Glomerular endothelial cell (primary cell): ENCODE data around the gene RASL11A. TPM values are rescaled to one million over a fixed set of nuclear protein-coding genes. Genes with fewer than 3 reads are reported as not detected.
"Not testable (repeated sequence)": the region's sequence is repeated elsewhere in the genome, so short reads cannot be mapped to it uniquely, and the experiment has no call there.

Source experiments
- DNase-seq: peaks from one replicate; pipeline ENCODE4 v3.0.0-alpha.2; 2011; ENCODE audit warnings: low read depth, low spot score; ENCODE audit errors: extremely low read depth
- total RNA-seq: library from RNA; depleted of rRNA; stranded (reverse); fragments of >200 nt; gene quantifications from 2 replicates; pipeline ENCODE4 v1.2.3, GENCODE V29; 2015

The RASL11A gene
- total RNA-seq, 1 donor from 2014 or later = 2.1 TPM

DNA sequence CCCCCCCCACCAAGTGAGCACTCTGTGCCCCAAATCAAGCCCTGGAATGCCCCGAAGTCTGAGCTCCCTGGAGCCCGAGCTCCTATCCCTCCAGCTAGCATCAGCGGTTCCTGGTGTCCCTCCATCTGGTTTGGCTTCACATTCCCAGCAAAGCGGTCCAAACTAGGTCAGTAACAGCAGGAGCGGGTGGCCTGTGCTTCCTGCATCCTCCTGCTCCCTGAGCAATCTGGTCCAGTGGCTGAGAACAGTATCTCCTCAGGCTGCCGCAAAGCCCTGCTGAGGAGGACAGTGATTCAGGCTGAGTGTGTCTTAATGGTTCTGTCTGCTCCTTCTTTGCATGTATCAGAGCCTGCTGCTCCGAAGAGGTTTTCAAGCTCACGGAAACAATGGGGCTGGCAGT, 25.9 kb downstream of the RASL11A start:
- DNase-seq = no peak

DNA sequence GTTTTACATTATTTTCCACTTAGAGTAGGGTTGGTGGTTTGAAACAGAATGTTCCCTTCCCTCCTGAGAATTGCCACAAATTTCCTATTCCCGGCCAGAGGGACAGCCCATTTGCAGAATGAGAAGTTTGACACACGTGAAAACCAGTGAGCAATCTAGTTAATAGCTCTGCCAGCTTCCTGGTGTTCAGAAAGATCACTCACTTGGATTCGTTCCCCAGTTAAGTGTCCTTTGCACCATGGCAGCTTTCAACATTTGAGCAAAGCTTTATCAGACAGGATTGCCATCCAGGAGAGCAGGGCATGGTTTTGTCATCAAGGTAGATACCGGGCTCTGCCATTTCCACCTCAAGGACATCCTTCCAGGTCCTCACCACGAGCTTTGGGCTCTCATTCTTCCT, 28.2 kb downstream of the RASL11A start:
- no peak for DNase-seq

DNA sequence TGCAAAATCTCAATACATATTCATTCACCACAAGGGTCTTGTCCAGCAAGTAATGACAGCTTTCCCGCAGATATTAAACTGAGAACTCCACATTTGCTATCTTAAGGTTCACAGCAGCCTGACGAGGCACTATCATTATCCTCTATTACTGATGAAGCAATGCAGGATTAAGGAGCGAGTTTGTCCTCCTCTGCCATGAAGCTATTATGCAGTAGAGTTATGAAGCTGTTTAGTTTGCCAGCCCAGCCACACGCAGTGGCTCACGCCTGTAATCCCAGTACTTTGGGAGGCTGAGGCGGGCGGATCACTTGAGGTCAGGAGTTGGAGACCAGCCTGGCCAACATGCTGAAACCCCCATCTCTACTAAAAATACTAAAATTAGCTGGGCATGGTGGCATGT, 29.8 kb downstream of the RASL11A start:
- not testable (repeated sequence) for DNase-seq

DNA sequence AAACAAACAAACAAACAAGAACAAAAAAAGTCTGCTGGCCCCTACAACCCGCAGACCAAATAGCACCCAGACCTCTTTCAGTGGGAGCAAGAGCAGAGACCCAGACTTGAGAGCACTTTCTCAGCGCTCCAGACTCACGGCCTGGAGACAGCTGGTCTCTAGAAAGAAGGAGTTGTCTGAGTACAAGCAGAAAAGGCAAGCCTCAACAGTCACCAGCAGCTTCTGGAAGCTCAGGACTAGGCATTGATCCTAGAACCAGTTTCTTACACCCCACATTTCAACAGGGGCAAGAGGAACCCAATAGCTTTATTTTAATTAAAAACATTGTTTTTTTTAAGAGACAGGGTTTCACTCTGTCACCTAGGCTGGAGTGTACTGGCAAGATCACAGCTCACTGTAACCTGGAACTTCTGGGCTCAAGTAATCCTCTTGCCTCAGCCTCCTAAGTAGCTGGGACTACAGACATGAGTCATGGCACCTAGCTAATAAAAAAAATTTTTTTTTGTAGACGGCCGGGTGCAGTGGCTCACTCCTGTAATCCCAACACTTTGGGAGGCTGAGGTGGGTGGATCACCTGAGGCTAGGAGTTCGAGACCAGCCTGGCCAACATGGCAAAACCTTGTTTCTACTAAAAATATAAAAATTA, 30.4 kb downstream of the RASL11A start:
- no peak for DNase-seq

DNA sequence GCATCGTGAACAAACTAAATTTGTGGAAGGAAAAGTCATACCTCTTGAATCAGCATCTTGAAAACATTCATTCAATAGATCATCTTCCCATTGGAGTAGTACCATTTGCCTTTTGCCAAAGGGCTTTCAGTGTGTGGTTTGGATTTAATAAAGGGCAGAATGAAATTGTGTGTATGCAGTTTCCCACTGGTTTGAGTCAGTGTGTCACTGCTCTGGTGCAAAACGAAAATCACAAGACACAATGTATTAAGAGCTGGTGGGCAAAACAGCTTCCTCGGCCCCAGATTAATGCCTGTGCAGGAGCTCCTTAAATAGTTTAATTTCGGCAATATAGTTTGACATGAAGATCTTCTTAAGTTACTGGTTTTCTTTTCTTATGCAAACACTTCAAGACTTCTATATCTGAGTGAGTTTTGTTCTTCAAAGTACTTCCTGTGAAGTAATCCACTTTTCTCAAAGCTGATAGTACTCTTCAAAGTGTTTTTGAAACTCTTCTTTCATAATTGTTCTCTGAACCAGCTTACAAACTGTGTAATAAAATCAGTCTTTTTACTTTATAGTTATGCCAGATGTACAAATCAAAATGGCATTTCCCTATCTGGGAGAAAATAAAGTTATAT, 32.1 kb downstream of the RASL11A start:
- DNase-seq = no peak

DNA sequence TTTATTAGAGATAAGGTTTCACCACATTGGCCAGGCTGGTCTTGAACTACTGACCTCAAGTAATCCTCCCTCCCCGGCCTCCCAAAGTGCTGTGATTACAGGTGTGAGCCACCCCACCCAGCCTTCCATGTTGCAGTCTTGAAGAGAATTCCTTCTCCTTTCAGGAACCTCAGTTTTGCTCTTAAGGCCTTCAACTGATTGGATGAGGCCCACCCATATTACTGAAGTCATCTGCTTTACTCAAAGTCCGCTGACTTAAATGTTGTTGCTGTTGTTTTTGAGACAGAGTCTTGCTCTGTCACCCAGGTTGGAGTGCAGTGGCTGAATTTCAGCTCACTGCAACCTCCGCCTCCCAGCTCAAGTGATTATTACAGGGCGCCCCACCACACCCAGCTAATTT, 33.5 kb downstream of the RASL11A start:
- DNase-seq = no peak

DNA sequence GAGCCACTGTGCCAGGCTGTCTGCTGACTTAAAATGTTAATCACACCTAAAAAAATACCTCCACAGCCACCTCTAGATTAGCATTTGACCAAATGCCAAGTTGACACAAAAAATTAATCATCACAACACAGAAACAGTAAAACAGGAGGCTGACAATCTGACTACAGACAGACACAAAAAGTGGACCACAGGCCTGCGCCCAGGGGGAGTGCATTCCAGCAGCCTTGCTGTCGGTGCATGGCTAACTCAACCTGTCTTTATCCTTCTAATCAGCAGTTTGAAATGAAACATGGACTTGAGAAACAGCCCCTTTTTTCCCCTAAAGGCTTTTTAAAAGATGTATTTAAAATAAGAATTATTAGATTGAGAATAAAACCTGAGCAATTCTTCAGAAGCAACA, 34.0 kb downstream of the RASL11A start:
- DNase-seq = no peak

DNA sequence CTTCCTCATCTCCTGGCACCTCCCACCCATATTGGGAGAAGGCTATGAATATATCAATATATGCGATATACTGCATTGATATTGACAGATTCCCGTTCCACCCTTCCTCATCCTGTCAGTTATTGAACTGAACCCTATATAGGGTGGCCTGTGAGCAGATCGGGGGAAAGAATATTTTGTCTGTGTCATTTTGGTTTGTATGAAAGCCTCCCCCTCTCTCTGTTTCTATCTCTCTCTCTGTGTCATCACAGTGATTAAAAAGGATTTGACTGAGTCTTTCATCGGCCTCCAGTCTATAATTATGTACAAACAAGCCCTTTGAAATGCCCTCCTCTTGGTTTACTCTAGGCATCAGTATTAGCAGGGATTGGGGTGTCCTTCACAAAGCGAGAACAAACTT, 35.7 kb downstream of the RASL11A start:
- DNase-seq = no peak

DNA sequence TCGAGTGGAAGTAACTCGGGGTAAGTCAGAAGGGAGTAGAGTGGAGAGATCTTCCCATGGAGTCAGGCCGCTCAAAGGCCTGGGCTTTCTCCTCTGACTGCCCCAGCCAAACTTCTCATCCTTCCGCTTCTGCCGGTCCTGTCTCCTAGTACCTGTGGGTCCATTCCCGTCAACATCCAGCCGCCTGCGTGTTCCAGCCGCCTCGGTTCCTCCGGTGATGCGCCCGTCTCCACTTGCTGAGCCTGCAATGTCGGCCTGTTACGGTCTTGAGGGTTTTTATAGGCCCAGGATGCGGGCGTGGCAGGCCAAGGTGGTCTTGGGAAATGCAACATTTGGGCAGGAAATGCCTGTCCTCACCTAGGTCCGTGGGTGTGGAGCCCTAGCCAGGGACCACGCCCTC, 38.3 kb downstream of the RASL11A start:
- no peak for DNase-seq

DNA sequence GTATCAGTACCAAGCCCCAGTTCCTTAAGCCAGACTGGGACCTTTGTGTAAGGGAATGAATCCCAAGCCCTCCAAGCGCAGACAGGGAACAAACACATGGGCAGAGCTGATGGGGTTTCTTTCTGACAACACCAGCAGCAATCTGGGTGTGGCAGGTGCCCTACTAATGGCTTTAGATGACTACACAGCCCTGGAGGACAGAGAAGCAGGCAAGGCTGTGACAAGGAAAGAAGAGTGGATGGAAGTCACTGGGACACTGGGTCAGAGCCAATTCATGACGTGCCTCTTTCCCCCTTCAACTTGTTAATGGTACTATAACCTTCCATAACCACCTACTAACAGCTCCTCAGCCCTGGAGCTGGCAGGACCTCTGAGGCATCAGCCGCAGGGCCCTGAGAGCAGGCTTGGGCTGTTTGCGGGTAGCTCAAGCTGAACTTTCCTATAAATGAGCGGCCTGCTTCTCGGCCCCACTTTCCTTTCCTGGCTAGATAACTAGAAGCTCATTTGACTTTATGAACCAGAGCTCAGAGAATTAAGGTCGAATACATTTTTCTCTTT, 38.9 kb downstream of the RASL11A start:
- no peak for DNase-seq

DNA sequence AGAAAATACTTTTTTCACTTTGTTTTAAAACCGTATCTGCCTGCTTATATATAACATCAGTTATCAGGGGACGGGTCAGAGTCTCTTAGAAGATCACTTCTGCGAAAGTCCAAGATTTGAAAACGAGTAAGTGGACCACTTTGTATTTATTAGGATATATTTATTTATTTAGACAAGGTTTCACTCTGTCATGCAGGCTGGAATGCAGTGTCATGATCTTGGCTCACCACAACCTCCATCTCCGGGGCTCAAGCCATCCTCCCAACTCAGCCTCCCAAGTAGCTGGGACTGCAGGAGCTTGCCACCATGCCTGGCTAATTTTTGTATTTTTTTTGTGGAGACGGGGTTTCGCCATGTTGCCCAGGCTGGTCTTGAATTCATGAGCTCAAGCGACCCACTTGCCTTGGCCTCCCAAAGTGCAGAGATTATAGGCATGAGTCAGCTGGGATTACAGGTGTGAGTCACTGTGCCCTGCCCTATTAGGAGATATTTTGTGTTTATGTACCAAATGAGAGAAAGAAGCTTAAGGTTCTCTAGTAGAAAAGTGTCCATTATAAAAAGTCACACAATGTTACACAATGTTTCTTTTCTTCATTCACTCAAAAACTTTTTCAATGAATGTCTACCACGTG, 39.5 kb downstream of the RASL11A start:
- DNase-seq = no peak

DNA sequence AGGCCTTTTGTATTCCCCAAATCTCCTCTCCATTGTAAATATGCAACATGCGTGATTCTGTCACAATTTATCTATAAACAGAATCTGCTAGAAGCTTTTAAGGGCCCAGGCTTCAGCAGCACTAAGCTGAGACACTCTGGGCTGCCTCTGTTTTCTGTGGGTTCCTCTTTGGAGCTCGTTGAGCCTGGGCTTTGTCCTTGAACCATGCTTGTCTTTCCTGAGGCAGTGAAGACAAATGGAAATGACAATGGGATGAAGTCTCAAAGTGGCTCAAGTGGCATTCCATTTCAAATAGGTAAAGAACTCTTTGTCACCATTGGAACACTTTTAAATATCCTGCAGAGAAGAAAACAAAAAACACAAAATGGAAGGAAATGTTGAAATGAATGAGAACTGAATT, 40.3 kb downstream of the RASL11A start:
- DNase-seq = no peak

DNA sequence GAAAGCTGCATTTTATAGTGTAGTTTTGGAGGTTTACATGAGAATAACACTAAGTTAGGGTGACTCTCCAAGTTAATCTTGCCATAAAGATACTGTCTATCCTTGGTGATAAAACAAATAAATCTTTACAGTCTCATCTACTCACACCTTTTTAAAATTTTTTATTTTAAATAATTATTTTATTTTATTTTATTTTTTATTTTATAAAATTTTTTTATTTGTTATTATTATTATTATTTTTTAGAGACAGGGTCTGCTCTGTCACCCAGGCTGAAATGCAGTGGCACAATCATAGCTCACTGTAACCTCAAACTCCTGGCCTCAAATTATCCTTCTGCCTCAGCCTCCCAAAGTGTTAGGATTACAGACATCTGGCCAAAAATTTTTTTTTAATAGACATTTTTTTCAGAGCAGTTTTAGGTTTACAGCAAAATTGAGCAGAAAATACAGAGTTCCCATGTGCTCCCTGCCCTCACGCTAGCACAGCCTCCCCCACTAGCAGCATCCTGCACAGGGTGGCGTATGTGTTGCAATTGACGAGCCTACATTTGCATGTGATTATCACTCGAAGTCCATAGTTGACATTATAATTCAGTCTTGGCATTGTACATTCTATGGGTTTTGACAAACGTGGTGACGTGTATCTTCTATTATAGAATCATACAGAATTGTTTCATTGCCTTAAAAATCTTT, 41.0 kb downstream of the RASL11A start:
- no peak for DNase-seq

DNA sequence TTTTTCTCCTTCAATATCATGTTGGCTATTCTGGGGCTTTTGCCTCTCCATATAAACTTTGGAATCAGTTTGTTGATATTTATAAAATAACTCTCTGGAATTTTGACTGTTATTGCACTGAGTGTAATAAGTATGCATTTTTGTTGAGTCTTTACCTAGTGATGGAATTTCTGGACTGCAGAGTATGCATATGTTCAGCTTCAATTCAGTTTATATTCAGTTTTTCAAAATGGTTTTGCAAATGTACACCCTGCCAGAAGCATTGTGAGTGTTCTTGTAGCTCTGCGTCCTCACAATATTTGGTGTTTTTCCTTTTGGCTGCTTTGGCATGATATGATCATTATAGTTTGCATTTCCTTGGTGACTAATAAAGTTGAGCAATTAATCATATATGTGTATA, 43.1 kb downstream of the RASL11A start:
- no peak for DNase-seq

DNA sequence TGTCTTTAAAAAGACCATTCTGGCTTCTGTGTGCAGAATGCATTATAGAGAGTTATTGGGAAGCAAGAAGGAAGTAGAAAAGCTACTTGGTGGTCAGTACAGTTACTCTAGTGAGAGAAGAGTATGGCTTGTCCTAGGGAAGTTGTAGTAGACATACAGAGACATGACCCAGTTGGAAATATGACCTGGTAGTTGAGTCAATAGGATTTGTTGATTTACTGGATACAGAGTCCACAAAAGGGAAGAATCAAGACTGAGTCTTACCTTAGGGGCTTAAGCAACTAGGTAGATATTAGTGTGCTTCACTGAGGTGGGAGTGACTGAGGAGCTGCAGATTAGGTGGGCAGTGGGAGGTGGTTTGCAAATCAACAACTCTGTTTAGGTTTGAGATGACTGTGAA, 48.8 kb downstream of the RASL11A start:
- no peak for DNase-seq

DNA sequence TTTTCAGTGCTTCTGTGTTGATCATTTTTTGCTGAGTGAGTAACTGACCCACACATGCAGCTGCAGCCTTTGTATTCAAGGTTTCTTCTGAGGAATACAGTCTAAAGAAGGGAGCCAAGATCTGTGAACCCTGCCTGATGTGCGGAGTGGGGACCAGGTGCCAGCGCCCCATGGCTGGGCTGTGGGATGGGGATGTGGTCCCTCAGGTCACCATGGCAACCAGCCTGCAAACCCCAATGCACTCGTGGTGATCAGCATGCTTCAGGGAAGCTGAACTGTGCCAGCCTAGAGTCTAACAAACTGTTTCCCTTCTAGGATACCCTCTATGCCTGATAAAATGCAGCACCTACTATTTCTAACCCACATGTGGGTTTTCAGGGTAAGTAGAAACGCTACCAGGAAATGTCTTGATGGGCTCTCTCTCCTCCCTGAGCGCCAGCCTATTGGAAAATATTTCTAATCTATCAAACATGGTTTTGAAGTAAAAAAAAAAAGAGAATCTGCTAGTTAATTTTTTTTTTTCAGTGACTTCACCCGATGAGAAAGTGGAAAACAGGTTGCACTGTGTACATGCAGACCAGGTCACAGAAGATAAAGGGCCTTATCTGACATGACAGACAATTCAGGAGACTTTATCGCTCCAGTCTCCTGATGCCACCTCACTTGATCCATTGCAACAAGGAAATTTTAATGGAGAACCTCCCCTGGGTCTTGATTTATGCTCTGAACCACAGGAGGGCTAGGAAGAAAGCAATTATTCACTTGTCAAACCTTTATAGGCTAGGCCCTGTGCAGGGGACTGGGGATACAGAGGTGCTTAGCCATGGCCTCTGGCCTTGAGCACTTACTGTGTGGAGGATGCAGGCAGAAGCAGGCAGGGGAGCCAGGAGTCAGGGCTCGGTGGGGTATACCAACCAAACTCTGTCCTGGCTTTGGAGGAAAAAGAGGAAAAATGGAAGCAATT, 51.1 kb downstream of the RASL11A start:
- no peak for DNase-seq

DNA sequence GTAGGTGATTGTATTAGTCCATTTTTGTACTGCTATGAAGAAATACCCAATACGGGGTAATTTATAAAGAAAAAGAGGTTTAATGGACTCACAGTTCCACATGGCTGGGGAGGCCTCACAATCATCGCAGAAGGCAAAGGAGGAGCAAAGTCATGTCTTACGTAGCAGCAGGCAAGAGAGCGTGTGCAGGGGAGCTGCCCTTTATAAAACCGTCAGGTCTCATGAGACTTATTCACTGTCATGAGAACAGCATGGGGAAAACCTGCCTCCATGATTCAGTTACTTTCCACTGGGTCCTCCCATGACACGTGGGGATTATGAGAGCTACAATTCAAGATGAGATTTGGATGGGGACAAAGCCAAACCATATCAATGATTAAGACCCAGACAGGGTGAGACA, 51.8 kb downstream of the RASL11A start:
- not testable (repeated sequence) for DNase-seq
